HepG2 (cell line): ENCODE results near the gene EEA1. TPM values are rescaled to one million over a fixed set of nuclear protein-coding genes. Genes with fewer than 3 reads are reported as not detected.
A peak's percentile ranks its signal among the peaks of the same experiment; 100 is the strongest.

Source experiments
- ETV6 ChIP-seq: sonication (generic); formaldehyde crosslinking; conservative IDR thresholded peaks from 2 replicates; pipeline ENCODE4 v1.4.0; 2020; ENCODE audit warnings: missing genetic modification reagents
- GABPB1 ChIP-seq: IDR thresholded peaks from 2 replicates; pipeline ENCODE4 v1.6.1; 2016; ENCODE audit warnings: mild to moderate bottlenecking, missing genetic modification reagents, moderate library complexity, missing compliant biosample characterization
- GFI1 ChIP-seq: sonication (generic); formaldehyde crosslinking; IDR thresholded peaks from 2 replicates; pipeline ENCODE4 v1.5.0; 2020; ENCODE audit warnings: missing genetic modification reagents, mild to moderate bottlenecking, borderline replicate concordance
- HES4 ChIP-seq: sonication (generic); formaldehyde crosslinking; IDR thresholded peaks from 2 replicates; pipeline ENCODE4 v1.9.0; 2021; ENCODE audit warnings: mild to moderate bottlenecking, missing genetic modification reagents, borderline replicate concordance
- HNF4A ChIP-seq: sonication (generic); formaldehyde crosslinking; IDR thresholded peaks from 2 replicates; pipeline ENCODE4 v1.4.0; 2020; ENCODE audit warnings: missing genetic modification reagents
- IKZF5 ChIP-seq: IDR thresholded peaks from 2 replicates; pipeline ENCODE4 v1.6.1; 2018; ENCODE audit warnings: missing genetic modification reagents, mild to moderate bottlenecking, missing compliant biosample characterization
- MIXL1 ChIP-seq: IDR thresholded peaks from 2 replicates; pipeline ENCODE4 v1.6.1; 2016
- POLR2G ChIP-seq: fragments of 200-400 bp; formaldehyde crosslinking; IDR thresholded peaks from 2 replicates; pipeline ENCODE4 v1.6.1; 2018; ENCODE audit warnings: mild to moderate bottlenecking, low read depth, low read length, moderate library complexity
- PRPF4 ChIP-seq: fragments of 200-400 bp; formaldehyde crosslinking; IDR thresholded peaks from 2 replicates; pipeline ENCODE4 v1.6.1; 2016; ENCODE audit warnings: low read length, low read depth; ENCODE audit not compliant: poor library complexity, severe bottlenecking
- RAD21 ChIP-seq: fragments of 450-650 bp; formaldehyde crosslinking; IDR thresholded peaks from 2 replicates; pipeline ENCODE4 v1.5.0; 2020; ENCODE audit warnings: mild to moderate bottlenecking
- RCOR2 ChIP-seq: IDR thresholded peaks from 2 replicates; pipeline ENCODE4 v1.6.1; 2016; ENCODE audit warnings: missing biosample characterization, missing genetic modification reagents
- ZFAT ChIP-seq: sonication (generic); formaldehyde crosslinking; conservative IDR thresholded peaks from 2 replicates; pipeline ENCODE4 v1.8.1; 2023; ENCODE audit warnings: missing genetic modification reagents, inconsistent platforms
- ZFP41 ChIP-seq: sonication (generic); formaldehyde crosslinking; IDR thresholded peaks from 2 replicates; pipeline ENCODE4 v1.4.0; 2020; ENCODE audit warnings: mild to moderate bottlenecking, missing genetic modification reagents, borderline replicate concordance
- ZMYM3 ChIP-seq: sonication (generic); formaldehyde crosslinking; IDR thresholded peaks from 2 replicates; pipeline ENCODE4 v1.5.1; 2020; ENCODE audit warnings: mild to moderate bottlenecking, missing genetic modification reagents
- ZNF20 ChIP-seq: sonication (generic); formaldehyde crosslinking; IDR thresholded peaks from 2 replicates; pipeline ENCODE4 v1.4.0; 2020; ENCODE audit warnings: mild to moderate bottlenecking, moderate library complexity, missing genetic modification reagents
- ZNF530 ChIP-seq: sonication (generic); formaldehyde crosslinking; IDR thresholded peaks from 2 replicates; pipeline ENCODE4 v1.5.0; 2020; ENCODE audit warnings: low read depth, mild to moderate bottlenecking, missing genetic modification reagents
- polyA plus RNA-seq, 8 experiments: library from polyadenylated mRNA; depleted of rRNA in 3 of 8; stranded (reverse) in 7 of 8; unstranded in 1 of 8; fragments of >200 nt; fragmentation: Illumina TruSeq in 4 of 8; extraction: Trizol in 4 of 8; gene quantifications; 2 replicates each; pipeline versions ENCODE4 v1.2.1 to v1.2.3, GENCODE V29; 2011 to 2016; ENCODE audit warnings: low read depth in 4 of 8, missing spikeins in 1 of 8, mixed read lengths in 1 of 8; ENCODE audit not compliant: insufficient read depth in 1 of 8
- total RNA-seq, 5 experiments: library from RNA; depleted of rRNA; stranded (reverse); fragments of >200 nt; fragmentation: Illumina TruSeq; extraction: Trizol; gene quantifications; 2 replicates each; pipeline ENCODE4 v1.2.3, GENCODE V29; 2016; ENCODE audit warnings: low read depth in 1 of 5
- TF ChIP-seq, protein P1 (sequence below): sonication (generic); formaldehyde crosslinking; conservative IDR thresholded peaks from 2 replicates; pipeline ENCODE4 v1.4.0; 2020; ENCODE audit warnings: mild to moderate bottlenecking, missing genetic modification reagents, moderate library complexity
- TF ChIP-seq, protein P2 (sequence below): sonication (generic); formaldehyde crosslinking; IDR thresholded peaks from 2 replicates; pipeline ENCODE4 v1.4.0; 2020; ENCODE audit warnings: missing genetic modification reagents, borderline replicate concordance
- TF ChIP-seq, protein P3 (sequence below): sonication (generic); formaldehyde crosslinking; IDR thresholded peaks from 2 replicates; pipeline ENCODE4 v1.5.1; 2020; ENCODE audit warnings: missing genetic modification reagents, mild to moderate bottlenecking, borderline replicate concordance
- TF ChIP-seq, protein P4 (sequence below): sonication (generic); formaldehyde crosslinking; conservative IDR thresholded peaks from 2 replicates; pipeline ENCODE4 v1.4.0; 2020; ENCODE audit warnings: missing genetic modification reagents

EEA1 gene
- total and polyA plus RNA-seq, 2 of the 13 experiments (the other 11 are each of a cell fraction or from before 2014, with no cell fraction given): 5.0 to 19.3 TPM

DNA sequence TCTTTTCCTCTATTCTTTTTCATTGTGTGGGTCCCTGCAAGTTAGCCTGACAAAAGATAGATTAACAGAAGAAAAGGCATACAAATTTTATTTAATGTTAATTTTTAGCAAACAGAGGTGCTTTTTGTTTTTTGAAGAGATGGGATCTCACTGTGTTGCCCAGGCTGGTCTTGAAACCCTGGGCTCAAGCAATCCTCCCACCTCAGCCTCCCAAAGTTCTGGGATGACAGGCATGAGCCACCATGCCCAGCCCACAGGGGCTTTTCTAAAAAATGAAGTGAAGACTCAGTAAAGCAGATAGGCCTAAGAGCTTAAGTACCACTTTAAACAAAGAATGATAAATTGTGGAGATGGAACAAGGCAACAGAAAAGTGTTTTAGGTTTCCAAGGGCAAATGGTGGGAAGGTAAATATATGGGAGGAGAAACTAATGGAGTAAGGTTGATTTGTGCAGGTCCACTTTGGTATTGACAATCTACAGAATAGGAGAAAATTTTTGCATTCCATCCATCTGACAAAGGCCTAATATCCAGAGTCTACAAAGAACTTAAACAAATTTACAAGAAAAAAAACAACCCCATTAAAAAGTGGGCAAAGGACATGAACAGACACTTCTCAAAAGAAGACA, 18.6 kb upstream of the EEA1 start (continued):
- no peak for TF ChIP-seq IKZF5 (CRISPR knock-in tag)
- no peak for TF ChIP-seq GFI1
- TF ChIP-seq ZNF530 (CRISPR knock-in tag): no peak
- TF ChIP-seq, protein P1, sequence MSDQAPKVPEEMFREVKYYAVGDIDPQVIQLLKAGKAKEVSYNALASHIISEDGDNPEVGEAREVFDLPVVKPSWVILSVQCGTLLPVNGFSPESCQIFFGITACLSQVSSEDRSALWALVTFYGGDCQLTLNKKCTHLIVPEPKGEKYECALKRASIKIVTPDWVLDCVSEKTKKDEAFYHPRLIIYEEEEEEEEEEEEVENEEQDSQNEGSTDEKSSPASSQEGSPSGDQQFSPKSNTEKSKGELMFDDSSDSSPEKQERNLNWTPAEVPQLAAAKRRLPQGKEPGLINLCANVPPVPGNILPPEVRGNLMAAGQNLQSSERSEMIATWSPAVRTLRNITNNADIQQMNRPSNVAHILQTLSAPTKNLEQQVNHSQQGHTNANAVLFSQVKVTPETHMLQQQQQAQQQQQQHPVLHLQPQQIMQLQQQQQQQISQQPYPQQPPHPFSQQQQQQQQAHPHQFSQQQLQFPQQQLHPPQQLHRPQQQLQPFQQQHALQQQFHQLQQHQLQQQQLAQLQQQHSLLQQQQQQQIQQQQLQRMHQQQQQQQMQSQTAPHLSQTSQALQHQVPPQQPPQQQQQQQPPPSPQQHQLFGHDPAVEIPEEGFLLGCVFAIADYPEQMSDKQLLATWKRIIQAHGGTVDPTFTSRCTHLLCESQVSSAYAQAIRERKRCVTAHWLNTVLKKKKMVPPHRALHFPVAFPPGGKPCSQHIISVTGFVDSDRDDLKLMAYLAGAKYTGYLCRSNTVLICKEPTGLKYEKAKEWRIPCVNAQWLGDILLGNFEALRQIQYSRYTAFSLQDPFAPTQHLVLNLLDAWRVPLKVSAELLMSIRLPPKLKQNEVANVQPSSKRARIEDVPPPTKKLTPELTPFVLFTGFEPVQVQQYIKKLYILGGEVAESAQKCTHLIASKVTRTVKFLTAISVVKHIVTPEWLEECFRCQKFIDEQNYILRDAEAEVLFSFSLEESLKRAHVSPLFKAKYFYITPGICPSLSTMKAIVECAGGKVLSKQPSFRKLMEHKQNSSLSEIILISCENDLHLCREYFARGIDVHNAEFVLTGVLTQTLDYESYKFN: peak; percentile 54
- TF ChIP-seq ZFAT (CRISPR knock-in tag): no peak
- no peak for TF ChIP-seq ZFP41 (CRISPR knock-in tag)
- no peak for TF ChIP-seq HES4
- TF ChIP-seq ETV6 (CRISPR knock-in tag): no peak
- no peak for TF ChIP-seq MIXL1 (CRISPR knock-in tag)
- no peak for TF ChIP-seq RAD21
- peak; percentile 86 for TF ChIP-seq ZMYM3 (CRISPR knock-in tag)
- TF ChIP-seq ZNF20: no peak
- TF ChIP-seq, protein P2, sequence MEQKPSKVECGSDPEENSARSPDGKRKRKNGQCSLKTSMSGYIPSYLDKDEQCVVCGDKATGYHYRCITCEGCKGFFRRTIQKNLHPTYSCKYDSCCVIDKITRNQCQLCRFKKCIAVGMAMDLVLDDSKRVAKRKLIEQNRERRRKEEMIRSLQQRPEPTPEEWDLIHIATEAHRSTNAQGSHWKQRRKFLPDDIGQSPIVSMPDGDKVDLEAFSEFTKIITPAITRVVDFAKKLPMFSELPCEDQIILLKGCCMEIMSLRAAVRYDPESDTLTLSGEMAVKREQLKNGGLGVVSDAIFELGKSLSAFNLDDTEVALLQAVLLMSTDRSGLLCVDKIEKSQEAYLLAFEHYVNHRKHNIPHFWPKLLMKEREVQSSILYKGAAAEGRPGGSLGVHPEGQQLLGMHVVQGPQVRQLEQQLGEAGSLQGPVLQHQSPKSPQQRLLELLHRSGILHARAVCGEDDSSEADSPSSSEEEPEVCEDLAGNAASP (CRISPR knock-in tag): no peak
- TF ChIP-seq PRPF4: no peak
- TF ChIP-seq, protein P3, sequence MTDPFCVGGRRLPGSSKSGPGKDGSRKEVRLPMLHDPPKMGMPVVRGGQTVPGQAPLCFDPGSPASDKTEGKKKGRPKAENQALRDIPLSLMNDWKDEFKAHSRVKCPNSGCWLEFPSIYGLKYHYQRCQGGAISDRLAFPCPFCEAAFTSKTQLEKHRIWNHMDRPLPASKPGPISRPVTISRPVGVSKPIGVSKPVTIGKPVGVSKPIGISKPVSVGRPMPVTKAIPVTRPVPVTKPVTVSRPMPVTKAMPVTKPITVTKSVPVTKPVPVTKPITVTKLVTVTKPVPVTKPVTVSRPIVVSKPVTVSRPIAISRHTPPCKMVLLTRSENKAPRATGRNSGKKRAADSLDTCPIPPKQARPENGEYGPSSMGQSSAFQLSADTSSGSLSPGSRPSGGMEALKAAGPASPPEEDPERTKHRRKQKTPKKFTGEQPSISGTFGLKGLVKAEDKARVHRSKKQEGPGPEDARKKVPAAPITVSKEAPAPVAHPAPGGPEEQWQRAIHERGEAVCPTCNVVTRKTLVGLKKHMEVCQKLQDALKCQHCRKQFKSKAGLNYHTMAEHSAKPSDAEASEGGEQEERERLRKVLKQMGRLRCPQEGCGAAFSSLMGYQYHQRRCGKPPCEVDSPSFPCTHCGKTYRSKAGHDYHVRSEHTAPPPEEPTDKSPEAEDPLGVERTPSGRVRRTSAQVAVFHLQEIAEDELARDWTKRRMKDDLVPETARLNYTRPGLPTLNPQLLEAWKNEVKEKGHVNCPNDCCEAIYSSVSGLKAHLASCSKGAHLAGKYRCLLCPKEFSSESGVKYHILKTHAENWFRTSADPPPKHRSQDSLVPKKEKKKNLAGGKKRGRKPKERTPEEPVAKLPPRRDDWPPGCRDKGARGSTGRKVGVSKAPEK: no peak
- 0 out of 2 replicates have a peak, but pooled peaks have one; percentile 16 for TF ChIP-seq HNF4A
- no peak for TF ChIP-seq GABPB1 (CRISPR knock-in tag)
- TF ChIP-seq, protein P4, sequence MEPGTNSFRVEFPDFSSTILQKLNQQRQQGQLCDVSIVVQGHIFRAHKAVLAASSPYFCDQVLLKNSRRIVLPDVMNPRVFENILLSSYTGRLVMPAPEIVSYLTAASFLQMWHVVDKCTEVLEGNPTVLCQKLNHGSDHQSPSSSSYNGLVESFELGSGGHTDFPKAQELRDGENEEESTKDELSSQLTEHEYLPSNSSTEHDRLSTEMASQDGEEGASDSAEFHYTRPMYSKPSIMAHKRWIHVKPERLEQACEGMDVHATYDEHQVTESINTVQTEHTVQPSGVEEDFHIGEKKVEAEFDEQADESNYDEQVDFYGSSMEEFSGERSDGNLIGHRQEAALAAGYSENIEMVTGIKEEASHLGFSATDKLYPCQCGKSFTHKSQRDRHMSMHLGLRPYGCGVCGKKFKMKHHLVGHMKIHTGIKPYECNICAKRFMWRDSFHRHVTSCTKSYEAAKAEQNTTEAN (CRISPR knock-in tag): no peak
- no peak for TF ChIP-seq POLR2G
- 0 out of 2 replicates have a peak, but pooled peaks have one; percentile 49 for TF ChIP-seq RCOR2
